ENCODE measurements around the gene UTF1.

UTF1 gene

GRCh38 chr10:133245439-133246235 is 15.6 kb downstream of the UTF1 start:
- POLR2A ChIA-PET, result no interaction called here
- Histone ChIP-seq H3K27ac (ENCODE audit: extremely low read depth, low read depth, low read length) (0 out of 2 replicates have a peak overlapping the region, but pooled peaks have one; percentile 30), H3K36me3 (ENCODE audit: control insufficient read depth in 2 of 2, insufficient read depth in 1 of 2, low read length in 2 of 2) (no peaks in the 10 kb centered on the region), H3K4me1 (ENCODE audit: control insufficient read depth, insufficient read depth, low read length) (no peaks in the 10 kb centered on the region), H3K9me3 (ENCODE audit: control insufficient read depth, insufficient read depth, low read depth, low read length) (no peaks in the 10 kb centered on the region), H3K4me3 (ENCODE audit: low read depth, low read length) (no peak overlapping the region)
- TF ChIP-seq ZFP37 (tag by site-specific recombination; IDR thresholded peaks at IDR 0.05) (no peak), ZIC2 (tag by site-specific recombination; IDR thresholded peaks at IDR 0.05) (peak; percentile 72), BCL6B (tag by site-specific recombination; IDR thresholded peaks at IDR 0.05) (no peak), GLIS2 (tag by site-specific recombination; IDR thresholded peaks at IDR 0.05) (peak; percentile 59; the same call in 1 of the 2 replicates), OVOL3 (tag by site-specific recombination; IDR thresholded peaks at IDR 0.05) (no peak), ZNF645 (tag by site-specific recombination; IDR thresholded peaks at IDR 0.05) (no peak), ZBTB17 (tag by site-specific recombination; IDR thresholded peaks at IDR 0.05) (peak; percentile 54; the same call in 1 of the 2 replicates), PRDM10 (tag by site-specific recombination; IDR thresholded peaks at IDR 0.05) (no peak), GLIS1 (tag by site-specific recombination; IDR thresholded peaks at IDR 0.05) (peak; percentile 50; the same call in 1 of the 2 replicates), ZBTB11 (tag by site-specific recombination; conservative IDR thresholded peaks at IDR 0.05; ENCODE audit: low read depth) (no peak), KLF1 (tag by site-specific recombination; IDR thresholded peaks at IDR 0.05) (peak; percentile 51), ZNF223 (tag by site-specific recombination; IDR thresholded peaks at IDR 0.05) (peak; percentile 62; the same call in 1 of the 2 replicates), YY2 (tag by site-specific recombination; IDR thresholded peaks at IDR 0.05) (no peak), ZNF274 (IDR thresholded peaks at IDR 0.05; ENCODE audit: low read length) (no peak), ZNF274 (tag by site-specific recombination; IDR thresholded peaks at IDR 0.05; ENCODE audit: borderline replicate concordance) (no peak), ZNF2 (tag by site-specific recombination; IDR thresholded peaks at IDR 0.05) (no peak), ZNF404 (tag by site-specific recombination; IDR thresholded peaks at IDR 0.05) (no peak)
- CTCF ChIA-PET, result interaction anchor here (0.7 to 1.3 kb wide), 4 partner anchors 15 to 344 kb away, joined by 3 to 5 read pairs (median 3); no protein-coding TSS in a partner anchor
